ENCODE results near the gene C6orf62.
A peak's percentile ranks its signal among the peaks of the same experiment; 100 is the strongest.
"Not testable (repeated sequence)": the region's sequence is repeated elsewhere in the genome, so short reads cannot be mapped to it uniquely, and the experiment has no call there.

Gene C6orf62

DNA sequence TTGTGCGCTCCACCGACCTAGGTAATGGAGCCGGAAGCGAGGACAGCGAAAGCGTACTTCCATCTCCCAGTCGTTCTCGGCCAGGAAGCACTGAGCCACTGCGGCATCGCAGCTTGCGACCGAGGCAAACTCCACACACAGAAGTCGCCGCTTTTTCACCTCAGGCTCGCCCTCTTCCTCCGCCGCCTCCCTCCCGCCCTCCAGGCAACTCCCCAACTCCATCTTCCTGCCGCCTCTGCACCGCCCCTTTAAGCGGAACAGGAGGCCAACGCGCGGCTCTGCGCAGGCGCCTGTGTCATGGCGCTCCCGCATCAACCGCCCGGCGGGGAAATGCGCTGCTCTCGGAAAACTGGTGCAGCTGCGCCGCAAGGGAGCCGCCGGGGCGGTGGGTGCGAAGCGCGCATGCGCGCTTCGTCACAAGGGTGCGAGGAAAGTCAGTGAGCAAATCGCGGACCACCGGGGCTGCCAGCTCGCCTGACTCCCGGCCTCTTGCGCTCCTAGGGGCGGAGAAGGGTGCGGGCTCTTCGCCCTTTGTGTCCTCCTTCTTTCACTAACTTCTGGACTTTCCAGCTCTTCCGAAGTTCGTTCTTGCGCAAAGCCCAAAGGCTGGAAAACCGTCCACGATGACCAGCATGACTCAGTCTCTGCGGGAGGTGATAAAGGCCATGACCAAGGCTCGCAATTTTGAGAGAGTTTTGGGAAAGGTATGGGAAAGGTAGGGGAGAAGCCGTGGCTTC is 52.1 kb downstream of the C6orf62 start, which contains the start of the genes ACOT13 and TDP2:
ACOT13 (plus strand) TSS at position 437 of the 737 bp plus-strand sequence; CDS start at position 624, 187 bp downstream.
TDP2 (minus strand) TSS at position 259 of the 737 bp plus-strand sequence; CDS start at position 222, 37 bp downstream.
- Histone ChIP-seq H3K4me1 (ENCODE audit: control insufficient read depth, insufficient read depth, low read length, poor library complexity, severe bottlenecking) (no peaks in the 10 kb centered on the region), H3K4me3 (ENCODE audit: extremely low read depth, insufficient read depth, low read length, poor library complexity, severe bottlenecking) (peak within 1 kb of the TSS; percentile 97), H3K9me3 (ENCODE audit: control insufficient read depth, low read length) (peaks cover 22% of the 10 kb centered on the region), H3K27ac (ENCODE audit: low read depth, low read length, severe bottlenecking) (peak within 1 kb of the TSS; percentile 97), H3K36me3 (ENCODE audit: control insufficient read depth, insufficient read depth, low read length) (peaks cover 32% of the 10 kb centered on the region)
- WGBS, 2 experiments (ENCODE audit: insufficient coverage in 2 of 2): 0 to 1% methylated on average over 46 to 60 of the region's 62 CpGs

DNA sequence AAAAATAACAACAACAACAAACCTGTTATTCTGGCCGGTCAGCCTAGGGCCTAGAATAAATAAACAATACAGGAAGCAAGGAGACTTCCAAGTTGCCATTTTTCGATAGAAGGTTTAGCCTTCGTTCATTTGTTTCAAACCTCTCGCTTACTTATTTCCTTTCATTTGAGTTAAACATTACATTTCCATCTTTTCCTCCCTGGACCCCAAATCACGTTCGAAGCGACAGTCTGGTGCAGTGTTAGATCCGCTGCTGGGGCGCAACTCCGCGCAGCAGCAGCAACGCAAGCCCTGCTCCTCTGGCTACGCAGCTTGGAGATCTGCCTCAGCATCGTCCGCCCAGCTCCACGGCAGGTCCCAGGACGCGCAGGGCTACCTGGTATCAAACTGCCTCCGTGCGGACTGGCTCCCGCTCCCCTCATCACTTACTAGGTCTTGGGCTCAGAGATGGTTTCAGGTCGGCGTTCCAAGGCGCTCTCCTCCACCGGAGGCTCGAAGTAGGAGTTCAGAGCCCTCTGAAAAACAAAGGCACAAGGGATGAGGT is 52.8 kb downstream of the C6orf62 start:
- 1 to 2% methylated on average over 22 to 24 of the region's 26 CpGs for WGBS, 2 experiments (ENCODE audit: insufficient coverage in 2 of 2)
- H3K4me3 ChIP-seq (ENCODE audit: extremely low read depth, insufficient read depth, low read length, poor library complexity, severe bottlenecking): peak overlapping the region; percentile 97
- H3K4me1 ChIP-seq (ENCODE audit: control insufficient read depth, insufficient read depth, low read length, poor library complexity, severe bottlenecking): no peaks in the 10 kb centered on the region

DNA sequence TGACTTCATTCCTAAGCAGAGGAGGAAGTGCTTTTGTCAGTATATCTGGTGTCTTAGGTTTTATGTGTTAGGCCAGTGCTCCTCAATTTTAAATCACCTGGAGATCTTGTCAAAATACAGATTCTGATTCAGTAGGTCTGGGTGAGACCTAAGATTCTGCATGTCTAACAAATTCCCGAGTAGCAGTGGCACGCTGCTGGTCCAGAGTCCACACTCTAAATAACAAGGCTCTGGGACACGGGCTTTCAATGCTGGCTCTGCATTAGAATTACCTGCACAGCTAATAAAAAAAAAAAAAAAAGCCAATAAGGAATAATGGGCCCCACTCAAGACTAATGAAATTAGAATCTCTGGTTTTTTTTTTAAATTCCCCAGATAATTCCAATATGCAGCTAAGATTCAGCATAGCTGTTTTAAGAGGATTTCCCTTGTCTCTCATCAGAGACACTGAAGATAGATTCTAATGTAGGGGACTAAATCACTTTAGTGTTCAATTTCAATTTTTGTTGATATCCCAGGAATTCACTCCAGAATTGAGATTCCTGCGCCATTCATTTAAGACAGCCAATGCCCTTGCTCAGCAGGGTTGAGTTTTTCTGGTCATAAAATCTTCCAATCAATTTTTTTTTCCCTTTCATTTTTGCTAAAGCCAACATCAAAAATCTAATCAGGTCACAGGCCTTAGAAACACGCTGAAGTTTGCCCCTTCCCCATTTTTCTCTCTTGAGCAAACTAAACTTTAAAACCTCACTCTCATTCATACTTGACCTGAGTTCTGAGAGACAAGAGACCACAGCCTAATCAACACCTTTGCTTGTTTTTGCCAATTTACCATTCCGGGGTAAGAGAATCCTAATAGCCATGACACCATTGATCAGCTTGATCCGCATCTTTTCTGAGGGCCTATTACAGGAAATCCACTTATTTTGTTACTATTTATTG is 54.6 kb downstream of the C6orf62 start:
- Histone ChIP-seq H3K9me3 (ENCODE audit: control insufficient read depth, low read length) (peaks cover 6% of the 10 kb centered on the region), H3K4me3 (ENCODE audit: extremely low read depth, insufficient read depth, low read length, poor library complexity, severe bottlenecking) (no peak overlapping the region), H3K27ac (ENCODE audit: low read depth, low read length, severe bottlenecking) (no peak overlapping the region), H3K4me1 (ENCODE audit: control insufficient read depth, insufficient read depth, low read length, poor library complexity, severe bottlenecking) (no peaks in the 10 kb centered on the region), H3K36me3 (ENCODE audit: control insufficient read depth, insufficient read depth, low read length) (peaks cover 46% of the 10 kb centered on the region)
- 90 to 94% methylated on average over 4 of the region's 7 CpGs for WGBS, 2 experiments (ENCODE audit: insufficient coverage in 2 of 2)

More for the DNA sequence above, 52.8 kb downstream of the C6orf62 start:
- Histone ChIP-seq H3K36me3 (ENCODE audit: control insufficient read depth, insufficient read depth, low read length) (peaks cover 35% of the 10 kb centered on the region), H3K27ac (ENCODE audit: low read depth, low read length, severe bottlenecking) (peak overlapping the region; percentile 69), H3K9me3 (ENCODE audit: control insufficient read depth, low read length) (peaks cover 22% of the 10 kb centered on the region)

DNA sequence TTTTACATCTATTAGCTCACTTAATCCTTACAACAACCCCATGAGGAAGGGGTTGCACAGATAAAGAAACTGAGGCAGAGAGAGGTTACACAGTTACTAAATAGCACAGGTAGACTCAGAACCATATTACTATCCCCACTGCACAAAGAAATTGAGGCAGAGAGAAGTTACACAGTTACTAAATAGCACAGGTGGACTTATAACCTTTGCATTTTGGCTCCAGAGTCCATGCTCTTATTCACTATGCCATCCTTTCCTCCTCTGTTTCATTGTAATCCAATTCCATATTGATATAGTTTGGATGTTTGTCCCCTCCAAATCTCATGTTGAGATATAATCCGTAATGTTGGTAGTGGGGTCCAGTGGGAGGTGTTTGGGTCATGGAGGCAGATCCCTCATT is 55.8 kb downstream of the C6orf62 start:
- no CpG with 5 or more reads among the region's 1 CpG for WGBS, 2 experiments (ENCODE audit: insufficient coverage in 2 of 2)
- Histone ChIP-seq H3K9me3 (ENCODE audit: control insufficient read depth, low read length) (peaks cover 2% of the 10 kb centered on the region), H3K4me1 (ENCODE audit: control insufficient read depth, insufficient read depth, low read length, poor library complexity, severe bottlenecking) (no peaks in the 10 kb centered on the region), H3K4me3 (ENCODE audit: extremely low read depth, insufficient read depth, low read length, poor library complexity, severe bottlenecking) (no peak overlapping the region), H3K27ac (ENCODE audit: low read depth, low read length, severe bottlenecking) (no peak overlapping the region), H3K36me3 (ENCODE audit: control insufficient read depth, insufficient read depth, low read length) (peaks cover 56% of the 10 kb centered on the region)

DNA sequence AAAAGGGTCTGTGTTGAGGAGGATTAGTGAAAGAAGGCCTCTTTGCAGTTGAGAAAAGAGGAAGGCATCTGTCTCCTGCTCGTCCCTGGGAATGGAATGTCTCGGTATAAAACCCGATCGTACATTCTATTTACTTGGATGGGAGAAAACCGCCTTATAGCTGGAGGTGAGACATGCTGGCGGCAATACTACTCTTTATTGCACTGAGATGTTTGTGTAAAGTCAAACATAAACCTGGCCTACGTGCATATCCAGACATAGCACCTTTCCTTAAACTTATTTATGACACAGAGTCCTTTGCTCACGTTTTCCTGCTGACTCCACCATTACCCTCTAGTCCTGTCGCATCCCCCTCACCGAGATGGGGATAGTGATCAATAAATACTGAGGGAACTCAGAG is 56.7 kb downstream of the C6orf62 start:
- H3K27ac ChIP-seq (ENCODE audit: low read depth, low read length, severe bottlenecking): no peak overlapping the region

DNA sequence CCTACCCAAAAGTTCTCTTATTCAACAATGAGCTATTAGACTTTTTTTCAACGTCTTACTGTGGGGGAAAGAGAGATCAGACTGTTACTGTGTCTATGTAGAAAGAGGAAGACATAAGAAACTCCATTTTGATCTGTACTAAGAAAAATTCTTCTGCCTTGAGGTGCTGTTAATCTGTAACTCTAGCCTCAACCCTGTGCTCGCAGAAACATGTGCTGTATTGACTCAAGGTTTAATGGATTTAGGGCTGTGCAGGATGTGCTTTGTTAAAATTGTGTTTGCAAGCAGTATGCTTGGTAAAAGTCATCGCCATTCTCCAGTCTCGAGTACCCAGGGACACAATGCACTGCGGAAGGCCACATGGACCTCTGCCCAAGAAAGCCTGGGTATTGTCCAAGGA is 57.2 kb downstream of the C6orf62 start:
- not testable (repeated sequence) for H3K9me3 ChIP-seq (ENCODE audit: control insufficient read depth, low read length); H3K4me3 ChIP-seq (ENCODE audit: extremely low read depth, insufficient read depth, low read length, poor library complexity, severe bottlenecking); H3K4me1 ChIP-seq (ENCODE audit: control insufficient read depth, insufficient read depth, low read length, poor library complexity, severe bottlenecking); H3K27ac ChIP-seq (ENCODE audit: low read depth, low read length, severe bottlenecking)
- H3K36me3 ChIP-seq (ENCODE audit: control insufficient read depth, insufficient read depth, low read length): peaks cover 61% of the 10 kb centered on the region
- 94 to 97% methylated on average over 3 of the region's 5 CpGs for WGBS, 2 experiments (ENCODE audit: insufficient coverage in 2 of 2)

More for the DNA sequence above, 56.7 kb downstream of the C6orf62 start:
- 94 to 100% methylated on average over 5 to 7 of the region's 10 CpGs for WGBS, 2 experiments (ENCODE audit: insufficient coverage in 2 of 2)
- H3K4me1 ChIP-seq (ENCODE audit: control insufficient read depth, insufficient read depth, low read length, poor library complexity, severe bottlenecking): no peaks in the 10 kb centered on the region
- H3K36me3 ChIP-seq (ENCODE audit: control insufficient read depth, insufficient read depth, low read length): peaks cover 61% of the 10 kb centered on the region
- no peaks in the 10 kb centered on the region for H3K9me3 ChIP-seq (ENCODE audit: control insufficient read depth, low read length)
- H3K4me3 ChIP-seq (ENCODE audit: extremely low read depth, insufficient read depth, low read length, poor library complexity, severe bottlenecking): no peak overlapping the region

DNA sequence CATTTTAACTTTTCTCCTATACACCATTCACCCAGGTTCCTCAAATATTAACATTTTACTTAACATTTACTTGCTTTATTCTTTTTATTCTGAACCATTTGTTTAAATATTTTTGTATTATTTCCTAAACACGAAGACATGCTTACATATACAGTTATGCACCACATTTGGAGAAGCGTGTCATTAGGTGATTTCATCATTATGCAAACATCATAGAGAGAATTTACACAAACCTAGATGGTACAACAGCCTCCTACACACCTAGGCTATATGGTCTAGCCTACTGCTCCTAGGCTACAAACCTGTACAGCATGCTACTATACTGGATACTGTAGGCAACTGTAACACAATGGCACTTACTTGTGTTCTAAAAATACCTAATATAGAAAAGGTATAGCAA is 58.8 kb downstream of the C6orf62 start:
- no peak overlapping the region for H3K27ac ChIP-seq (ENCODE audit: low read depth, low read length, severe bottlenecking)
- 90 to 100% methylated on average over 1 to 2 of the region's 2 CpGs for WGBS, 2 experiments (ENCODE audit: insufficient coverage in 2 of 2)
- no peak overlapping the region for H3K4me3 ChIP-seq (ENCODE audit: extremely low read depth, insufficient read depth, low read length, poor library complexity, severe bottlenecking)
- no peaks in the 10 kb centered on the region for H3K4me1 ChIP-seq (ENCODE audit: control insufficient read depth, insufficient read depth, low read length, poor library complexity, severe bottlenecking)
- H3K36me3 ChIP-seq (ENCODE audit: control insufficient read depth, insufficient read depth, low read length): peaks cover 63% of the 10 kb centered on the region
- H3K9me3 ChIP-seq (ENCODE audit: control insufficient read depth, low read length): no peaks in the 10 kb centered on the region

DNA sequence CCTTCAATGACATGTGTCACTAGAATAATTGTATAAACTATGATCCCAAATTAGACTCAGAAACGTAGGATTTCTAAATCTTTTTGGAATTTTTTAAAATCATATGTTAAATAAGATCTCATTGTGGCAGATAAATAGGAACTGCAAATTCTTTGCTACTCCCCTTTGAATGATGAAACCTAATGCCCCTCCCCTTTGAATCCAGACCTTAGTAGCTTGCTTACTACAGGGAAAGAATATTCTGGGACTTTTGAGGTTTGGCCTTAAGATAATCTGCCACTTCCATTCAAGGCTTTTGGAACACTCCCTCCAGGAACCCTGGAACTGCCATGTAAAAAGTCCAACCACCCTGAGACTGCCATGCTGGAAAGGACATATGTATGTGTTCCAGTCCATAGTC is 59.4 kb downstream of the C6orf62 start:
- Histone ChIP-seq H3K36me3 (ENCODE audit: control insufficient read depth, insufficient read depth, low read length) (peaks cover 63% of the 10 kb centered on the region), H3K27ac (ENCODE audit: low read depth, low read length, severe bottlenecking) (no peak overlapping the region), H3K4me1 (ENCODE audit: control insufficient read depth, insufficient read depth, low read length, poor library complexity, severe bottlenecking) (no peaks in the 10 kb centered on the region), H3K9me3 (ENCODE audit: control insufficient read depth, low read length) (no peaks in the 10 kb centered on the region), H3K4me3 (ENCODE audit: extremely low read depth, insufficient read depth, low read length, poor library complexity, severe bottlenecking) (no peak overlapping the region)
- no CpG with 5 or more reads among the region's 1 CpG for WGBS, 2 experiments (ENCODE audit: insufficient coverage in 2 of 2)

DNA sequence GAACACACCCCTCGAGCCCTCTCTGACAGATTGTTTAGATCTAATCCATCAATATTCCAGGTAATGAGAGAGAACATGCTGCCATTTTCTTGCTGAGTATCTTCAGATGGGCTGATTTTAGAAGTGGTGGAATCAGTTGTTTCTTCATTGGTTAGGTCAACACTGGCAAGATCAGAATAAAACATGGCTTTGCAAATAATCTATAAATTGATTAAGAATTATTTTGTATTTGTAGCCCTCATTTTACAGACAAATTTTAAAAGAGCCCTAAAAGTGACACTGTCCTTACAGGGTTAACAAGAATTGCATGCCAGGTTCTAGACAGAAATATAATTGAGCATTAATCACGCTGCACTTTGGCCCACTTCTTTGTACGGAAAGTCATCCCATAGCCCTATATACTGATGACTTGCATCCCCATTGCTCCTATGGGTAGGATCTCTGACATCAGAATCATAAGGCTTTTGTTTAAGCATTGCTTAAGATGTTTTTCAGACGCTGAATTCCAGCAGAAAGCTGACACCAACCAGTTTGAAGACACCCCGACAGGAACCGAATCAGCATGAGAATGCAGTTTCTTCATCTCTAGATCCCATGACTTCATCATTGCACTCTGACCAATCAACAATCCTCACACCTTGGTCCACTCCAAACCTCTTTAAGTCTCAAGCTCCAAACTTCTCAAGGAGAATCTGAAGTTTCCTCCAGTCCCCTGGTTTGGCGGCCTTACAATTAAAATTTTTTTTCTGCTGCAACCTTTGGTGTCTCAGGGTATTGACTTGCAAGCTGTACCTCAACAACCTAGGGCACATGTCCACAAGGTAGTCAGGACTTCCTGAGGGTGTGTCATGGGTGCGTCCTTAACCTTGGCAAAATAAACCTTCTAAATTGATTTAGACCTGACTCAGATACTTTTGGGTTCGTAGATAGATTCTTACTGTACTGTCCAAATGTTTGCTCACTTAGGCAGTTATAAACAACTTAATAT is 60.1 kb downstream of the C6orf62 start:
- H3K36me3 ChIP-seq (ENCODE audit: control insufficient read depth, insufficient read depth, low read length): peaks cover 58% of the 10 kb centered on the region
- H3K9me3 ChIP-seq (ENCODE audit: control insufficient read depth, low read length): no peaks in the 10 kb centered on the region
- WGBS, 2 experiments (ENCODE audit: insufficient coverage in 2 of 2): 65 to 73% methylated on average over 6 of the region's 9 CpGs
- H3K27ac ChIP-seq (ENCODE audit: low read depth, low read length, severe bottlenecking): no peak overlapping the region
- no peaks in the 10 kb centered on the region for H3K4me1 ChIP-seq (ENCODE audit: control insufficient read depth, insufficient read depth, low read length, poor library complexity, severe bottlenecking)
- no peak overlapping the region for H3K4me3 ChIP-seq (ENCODE audit: extremely low read depth, insufficient read depth, low read length, poor library complexity, severe bottlenecking)

DNA sequence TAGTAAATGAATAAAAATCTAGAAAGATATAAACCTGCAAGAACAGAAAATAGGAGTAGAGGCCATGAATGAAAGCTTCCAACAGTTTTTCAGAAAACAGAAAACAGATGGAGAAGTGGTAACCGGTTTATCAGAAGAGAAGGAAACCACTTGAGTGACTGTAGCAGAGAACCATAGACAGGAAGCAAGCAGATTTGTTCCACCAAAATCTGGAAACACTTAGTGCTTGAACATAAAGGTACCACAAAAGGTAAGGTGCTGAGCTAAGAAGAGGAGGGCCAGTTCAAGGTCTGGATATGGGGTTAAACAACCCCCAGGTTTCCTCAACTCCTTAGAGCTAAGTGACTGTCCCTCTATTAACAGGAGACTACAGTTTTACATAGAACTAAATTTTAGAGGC is 63.7 kb downstream of the C6orf62 start:
- Histone ChIP-seq H3K4me3 (ENCODE audit: extremely low read depth, insufficient read depth, low read length, poor library complexity, severe bottlenecking) (no peak overlapping the region), H3K4me1 (ENCODE audit: control insufficient read depth, insufficient read depth, low read length, poor library complexity, severe bottlenecking) (no peaks in the 10 kb centered on the region), H3K27ac (ENCODE audit: low read depth, low read length, severe bottlenecking) (no peak overlapping the region), H3K36me3 (ENCODE audit: control insufficient read depth, insufficient read depth, low read length) (peaks cover 61% of the 10 kb centered on the region), H3K9me3 (ENCODE audit: control insufficient read depth, low read length) (no peaks in the 10 kb centered on the region)
- 77 to 91% methylated on average over 1 of the region's 1 CpG for WGBS, 2 experiments (ENCODE audit: insufficient coverage in 2 of 2)

All from mesodermal cell (in vitro differentiated cells).